ENCODE results near the gene BCKDHB. TPM values are rescaled to one million over a fixed set of nuclear protein-coding genes. Genes with fewer than 3 reads are reported as not detected.

BCKDHB gene
- total and polyA plus RNA-seq, 2 donors (not counting 3 experiments of a cell fraction or from before 2014, with no cell fraction given), result 5.6 to 12.2 TPM

DNA sequence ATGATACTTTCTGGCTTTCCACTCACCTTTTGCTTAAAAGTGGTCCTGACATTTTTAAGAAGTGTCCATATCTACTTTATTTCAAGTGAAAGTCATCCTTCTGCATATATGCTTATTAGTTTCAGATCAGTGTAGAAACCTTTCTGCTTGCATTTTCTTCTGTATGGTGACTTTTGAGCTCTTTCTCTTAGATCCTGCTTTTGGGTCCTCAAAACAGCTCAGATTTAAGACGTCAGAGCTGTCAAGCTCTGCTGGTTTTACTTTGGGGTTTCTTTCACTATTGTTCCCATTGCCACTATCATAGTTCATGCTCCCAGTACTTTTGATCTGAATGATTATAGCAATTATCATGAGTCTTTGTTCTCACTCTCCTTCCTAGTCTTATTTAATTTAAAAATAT, 41.7 kb downstream of the BCKDHB start:
- no peak overlapping the region for H2AFZ ChIP-seq (ENCODE audit: low read depth, low read length)
- H3K9ac ChIP-seq (replicated peaks; ENCODE audit: extremely low read depth, insufficient read depth, low read length), result no peak overlapping the region
- H3K27me3 ChIP-seq (ENCODE audit: control insufficient read depth in 2 of 2, insufficient read depth in 2 of 2, low read length in 2 of 2), result no peaks in the 10 kb centered on the region
- no peaks in the 10 kb centered on the region for H3K79me2 ChIP-seq (ENCODE audit: control insufficient read depth, insufficient read depth, low read length)
- no peak overlapping the region for H3K4me2 ChIP-seq (ENCODE audit: insufficient read depth, low read length)
- H4K20me1 ChIP-seq (replicated peaks; ENCODE audit: control insufficient read depth, extremely low read depth, insufficient read depth, low read length), result no peaks in the 10 kb centered on the region
- POLR2A ChIA-PET, result interaction anchor here (0.6 kb wide), 1 partner anchor 20 kb away, joined by 3 read pairs; no protein-coding TSS in a partner anchor
- no TSS peak for BruUV-seq (replicated peaks)
- no peaks in the 10 kb centered on the region for H3K36me3 ChIP-seq (ENCODE audit: control insufficient read depth in 2 of 2, extremely low read depth in 1 of 2, insufficient read depth in 2 of 2, low read length in 2 of 2)
- H3K4me3 ChIP-seq (replicated peaks in 1 of 3; ENCODE audit: insufficient read depth in 1 of 3, low read depth in 1 of 3, low read length in 3 of 3), result no peak overlapping the region
- dilution Hi-C loops (cut with MboI; ENCODE audit: extremely low pct_ligation_motif_present, low sequenced_read_pairs), result no loop called here
- CTCF ChIA-PET, result no interaction called here
- H3K4me1 ChIP-seq (ENCODE audit: control insufficient read depth, extremely low read depth, insufficient read depth, low read length), result peaks cover 9% of the 10 kb centered on the region
- TF ChIP-seq MYC (IDR thresholded peaks at IDR 0.05; ENCODE audit: low read depth, low read length) (no peak), POLR2A (IDR thresholded peaks at IDR 0.05; ENCODE audit: low read depth, low read length) (no peak), GATA2 (IDR thresholded peaks at IDR 0.05; ENCODE audit: insufficient read depth, insufficient read length, low read depth, low read length) (no peak)
- TF ChIP-seq, protein P1, sequence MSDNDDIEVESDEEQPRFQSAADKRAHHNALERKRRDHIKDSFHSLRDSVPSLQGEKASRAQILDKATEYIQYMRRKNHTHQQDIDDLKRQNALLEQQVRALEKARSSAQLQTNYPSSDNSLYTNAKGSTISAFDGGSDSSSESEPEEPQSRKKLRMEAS (IDR thresholded peaks at IDR 0.05; ENCODE audit: insufficient read depth, insufficient read length), result no peak
- H3K9me1 ChIP-seq (replicated peaks; ENCODE audit: control insufficient read depth, extremely low read depth, insufficient read depth, low read length), result no peaks in the 10 kb centered on the region
- no peak overlapping the region for H3K27ac ChIP-seq (ENCODE audit: insufficient read depth, low read depth, low read length)
- no peak for DNase-seq (ENCODE audit: low read depth, low spot score)
- no peak for FAIRE-seq
- intact Hi-C loops (cut with micrococcal nuclease), result no loop called here
- H3K9me3 ChIP-seq (replicated peaks; ENCODE audit: control insufficient read depth, insufficient read depth, low read length), result no peaks in the 10 kb centered on the region

DNA sequence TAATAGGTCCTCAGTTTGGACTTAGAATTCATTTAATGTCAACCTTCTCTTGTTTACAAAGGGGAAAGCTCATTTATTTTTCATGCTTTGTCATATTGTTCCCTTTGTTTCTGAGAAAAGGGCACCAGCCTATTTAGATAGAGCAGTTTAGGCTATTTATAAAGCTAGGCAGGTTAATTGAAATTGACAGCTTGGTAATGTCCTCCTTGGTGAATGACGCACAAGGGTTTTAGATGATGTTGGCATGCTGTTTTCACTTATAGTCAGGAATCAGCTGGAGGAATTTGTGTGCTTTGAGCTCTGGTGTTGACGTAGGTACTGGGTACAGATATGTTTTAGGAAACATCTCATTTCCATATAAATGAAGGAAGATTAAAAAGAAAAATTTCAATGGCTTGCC, 45.2 kb downstream of the BCKDHB start:
- dilution Hi-C loops (cut with MboI; ENCODE audit: extremely low pct_ligation_motif_present, low sequenced_read_pairs), result no loop called here
- no peak for FAIRE-seq

More for the DNA sequence above, 45.2 kb downstream of the BCKDHB start:
- Histone ChIP-seq H3K27ac (ENCODE audit: insufficient read depth, low read depth, low read length) (no peak overlapping the region), H3K9me3 (replicated peaks; ENCODE audit: control insufficient read depth, insufficient read depth, low read length) (no peaks in the 10 kb centered on the region), H3K9ac (replicated peaks; ENCODE audit: extremely low read depth, insufficient read depth, low read length) (no peak overlapping the region), H4K20me1 (replicated peaks; ENCODE audit: control insufficient read depth, extremely low read depth, insufficient read depth, low read length) (no peaks in the 10 kb centered on the region), H3K4me1 (ENCODE audit: control insufficient read depth, extremely low read depth, insufficient read depth, low read length) (no peaks in the 10 kb centered on the region), H2AFZ (ENCODE audit: low read depth, low read length) (no peak overlapping the region), H3K4me3 (replicated peaks in 1 of 3; ENCODE audit: insufficient read depth in 1 of 3, low read depth in 1 of 3, low read length in 3 of 3) (no peak overlapping the region), H3K79me2 (ENCODE audit: control insufficient read depth, insufficient read depth, low read length) (no peaks in the 10 kb centered on the region), H3K4me2 (ENCODE audit: insufficient read depth, low read length) (no peak overlapping the region), H3K36me3 (ENCODE audit: control insufficient read depth in 2 of 2, extremely low read depth in 1 of 2, insufficient read depth in 2 of 2, low read length in 2 of 2) (no peaks in the 10 kb centered on the region), H3K9me1 (replicated peaks; ENCODE audit: control insufficient read depth, extremely low read depth, insufficient read depth, low read length) (no peaks in the 10 kb centered on the region), H3K27me3 (ENCODE audit: control insufficient read depth in 2 of 2, insufficient read depth in 2 of 2, low read length in 2 of 2) (no peaks in the 10 kb centered on the region)
- BruUV-seq (replicated peaks), result no TSS peak
- ChIA-PET CTCF (interaction anchor here (0.6 to 1.6 kb wide), 6 partner anchors 10 to 333 kb away, joined by 3 to 4 read pairs (median 4); partner anchors contain the start of gene BCKDHB), POLR2A (no interaction called here)
- intact Hi-C loops (cut with micrococcal nuclease), result no loop called here
- TF ChIP-seq EZH2 (IDR thresholded peaks at IDR 0.05; ENCODE audit: borderline replicate concordance, low read depth, low read length, severe bottlenecking) (no peak), GATA2 (IDR thresholded peaks at IDR 0.05; ENCODE audit: insufficient read depth, insufficient read length, low read depth, low read length) (no peak), MYC (IDR thresholded peaks at IDR 0.05; ENCODE audit: low read depth, low read length) (no peak), FOS (IDR thresholded peaks at IDR 0.05; ENCODE audit: borderline replicate concordance, insufficient read depth, low read length) (no peak), POLR2A (IDR thresholded peaks at IDR 0.05; ENCODE audit: low read depth, low read length) (no peak), POLR2AphosphoS5 (IDR thresholded peaks at IDR 0.05; ENCODE audit: insufficient read depth, low read depth, low read length) (no peak), JUN (IDR thresholded peaks at IDR 0.05; ENCODE audit: borderline replicate concordance, insufficient read depth, insufficient read length, low read depth) (no peak)
- TF ChIP-seq, protein P2, sequence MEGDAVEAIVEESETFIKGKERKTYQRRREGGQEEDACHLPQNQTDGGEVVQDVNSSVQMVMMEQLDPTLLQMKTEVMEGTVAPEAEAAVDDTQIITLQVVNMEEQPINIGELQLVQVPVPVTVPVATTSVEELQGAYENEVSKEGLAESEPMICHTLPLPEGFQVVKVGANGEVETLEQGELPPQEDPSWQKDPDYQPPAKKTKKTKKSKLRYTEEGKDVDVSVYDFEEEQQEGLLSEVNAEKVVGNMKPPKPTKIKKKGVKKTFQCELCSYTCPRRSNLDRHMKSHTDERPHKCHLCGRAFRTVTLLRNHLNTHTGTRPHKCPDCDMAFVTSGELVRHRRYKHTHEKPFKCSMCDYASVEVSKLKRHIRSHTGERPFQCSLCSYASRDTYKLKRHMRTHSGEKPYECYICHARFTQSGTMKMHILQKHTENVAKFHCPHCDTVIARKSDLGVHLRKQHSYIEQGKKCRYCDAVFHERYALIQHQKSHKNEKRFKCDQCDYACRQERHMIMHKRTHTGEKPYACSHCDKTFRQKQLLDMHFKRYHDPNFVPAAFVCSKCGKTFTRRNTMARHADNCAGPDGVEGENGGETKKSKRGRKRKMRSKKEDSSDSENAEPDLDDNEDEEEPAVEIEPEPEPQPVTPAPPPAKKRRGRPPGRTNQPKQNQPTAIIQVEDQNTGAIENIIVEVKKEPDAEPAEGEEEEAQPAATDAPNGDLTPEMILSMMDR (IDR thresholded peaks at IDR 0.05; ENCODE audit: extremely low read depth in 1 of 2, insufficient read depth in 1 of 2, low read depth in 1 of 2, low read length in 2 of 2), result no peak
- TF ChIP-seq, protein P1 (IDR thresholded peaks at IDR 0.05; ENCODE audit: insufficient read depth, insufficient read length), result no peak
- no peak for DNase-seq (ENCODE audit: low read depth, low spot score)

Measured in endothelial cell of umbilical vein (primary cell).